Kidney (tissue), 14 donors: ENCODE measurements around the gene GZMM. TPM values are rescaled to one million over a fixed set of nuclear protein-coding genes. Genes with fewer than 3 reads are reported as not detected.

ENCODE experiments used
- DNase-seq, 5 donors: peaks; one replicate each; pipeline ENCODE4 v3.0.0-alpha.2; 2013 to 2020
- FAIRE-seq: peaks from 2 replicates; lab custom pipeline; 2012; peaks lifted over from hg19 to GRCh38; lab: Jason Lieb, UNC
- H3K27ac ChIP-seq, 2 donors: one replicate each; pipeline ENCODE4 v1.7.0; 2013; ENCODE audit warnings: low read depth in 2 of 2, low read length in 2 of 2, inconsistent platforms in 1 of 2
- H3K27me3 ChIP-seq: one replicate; pipeline ENCODE4 v1.7.1; 2013; ENCODE audit warnings: low read length, inconsistent platforms; ENCODE audit not compliant: control insufficient read depth, insufficient read depth
- H3K36me3 ChIP-seq, 3 donors: one replicate each; pipeline versions ENCODE4 v1.7.0 to v1.7.1; 2013; ENCODE audit warnings: low read length in 3 of 3, control low read depth in 1 of 3, inconsistent platforms in 1 of 3; ENCODE audit not compliant: insufficient read depth in 3 of 3, control insufficient read depth in 2 of 3
- H3K4me1 ChIP-seq, 3 donors: one replicate each; pipeline versions ENCODE4 v1.7.0 to v1.7.1; 2013; ENCODE audit warnings: low read length in 3 of 3, inconsistent platforms in 1 of 3, low read depth in 1 of 3; ENCODE audit not compliant: control insufficient read depth in 2 of 3, insufficient read depth in 2 of 3
- H3K4me3 ChIP-seq, 3 donors: one replicate each; pipeline versions ENCODE4 v1.7.0 to v1.8.1; 2013; ENCODE audit warnings: low read length in 3 of 3, control low read depth in 1 of 3, inconsistent platforms in 1 of 3
- H3K9ac ChIP-seq, 3 donors: one replicate each; pipeline versions ENCODE4 v1.7.0 to v1.7.1; 2013; ENCODE audit warnings: low read length in 3 of 3, control low read depth in 1 of 3, inconsistent platforms in 1 of 3
- H3K9me3 ChIP-seq, 3 donors: one replicate each; pipeline versions ENCODE4 v1.7.0 to v1.7.1; 2013; ENCODE audit warnings: low read length in 3 of 3, control low read depth in 1 of 3, inconsistent platforms in 1 of 3; ENCODE audit not compliant: control insufficient read depth in 2 of 3, insufficient read depth in 1 of 3
- intact Hi-C: fragments of 100-400 bp; cut with DNase I; formaldehyde crosslinking; loops from one replicate; pipeline ENCODE4 v1.11.1; 2022
- polyA plus RNA-seq: library from polyadenylated mRNA; stranded (reverse); fragments of 350-450 nt; fragmentation: Illumina TruSeq; extraction: RNeasy Lipid Tissue Mini Kit (QIAGEN cat#74804); gene quantifications from one replicate; pipeline ENCODE4 v1.2.3, GENCODE V29; 2014; ENCODE audit warnings: low read depth, low replicate concordance; ENCODE audit not compliant: insufficient read depth
- total RNA-seq: library from RNA; stranded (reverse); fragmentation: NEBNext Ultra II Directional; extraction: Animal tissue kit (Norgen Biotek cat#: 25700); gene quantifications from one replicate; pipeline ENCODE4 v1.2.1, GENCODE V29; 2021
- TF ChIP-seq, protein P1 (sequence below): IDR thresholded peaks from 3 replicates; pipeline ENCODE4 v1.5.1; 2012; ENCODE audit warnings: mild to moderate bottlenecking, moderate library complexity, borderline replicate concordance; ENCODE audit not compliant: insufficient read depth; ENCODE audit errors: extremely low read depth
- donor health status: control.
- donor health status: control.
- donor health status: control.
- donor health status: control.
- donor health status: control.
- donor health status: DM: yes; HTN: yes; CAD: no.
- donor health status: Normal renal cell carcinoma (clear cell type).

The GZMM gene
- total and polyA plus RNA-seq, 2 donors from 2014 or later = 2.8 TPM; not detected in 1

DNA sequence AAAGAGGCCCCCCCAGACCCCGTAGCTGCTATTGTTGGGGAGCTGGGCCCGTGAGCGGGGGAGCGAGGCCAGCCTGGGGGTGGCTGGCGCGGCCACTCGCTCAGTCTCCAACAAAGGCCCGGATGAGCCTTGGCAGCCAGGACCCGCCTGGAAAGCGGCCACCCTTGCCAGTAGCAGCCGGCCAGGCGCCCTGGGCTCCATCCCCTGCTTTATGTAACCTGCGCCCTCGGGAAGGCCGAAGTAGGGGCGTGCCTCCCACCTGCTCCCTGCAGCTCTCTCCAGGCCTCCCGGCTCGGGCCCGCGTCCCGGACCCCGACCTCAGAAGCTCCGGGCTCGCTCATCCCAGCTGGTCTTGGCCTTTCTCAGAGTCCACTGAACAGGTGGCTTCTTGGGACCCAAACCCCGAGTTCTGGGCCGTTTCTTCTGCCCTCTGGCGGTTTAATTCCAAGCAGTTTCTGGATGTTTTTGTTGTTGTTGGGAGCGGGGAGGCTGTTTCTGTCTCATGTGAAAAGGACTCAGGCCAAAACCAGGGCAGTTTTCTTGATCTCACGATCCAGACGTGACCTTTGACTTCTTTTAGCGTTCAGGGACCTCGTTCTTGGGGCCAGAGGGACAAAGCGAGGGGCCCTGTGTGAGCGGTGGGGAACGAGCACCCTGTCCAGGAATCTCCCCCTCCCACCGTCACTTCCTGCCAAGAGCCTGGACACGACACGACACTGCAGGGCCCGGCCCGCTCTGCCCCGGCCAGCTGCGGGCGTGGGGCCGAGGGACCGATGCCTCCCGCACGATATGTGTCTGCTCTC is 11.1 kb upstream of the GZMM start:
- FAIRE-seq (no peak), DNase-seq (peak; percentile 77 to 90 (median 84))
- Histone ChIP-seq H3K27ac (peak overlapping the region; percentile 73 to 83), H3K36me3 (peaks cover 0 to 9% (median 0%) of the 10 kb centered on the region in 3 donors), H3K4me3 (peak overlapping the region; percentile 61 to 64 (median 63)), H3K27me3 (no peaks in the 10 kb centered on the region), H3K9ac (peak overlapping the region; percentile 66 to 78 (median 66)), H3K4me1 (peaks cover 0 to 17% (median 3%) of the 10 kb centered on the region in 3 donors), H3K9me3 (no peaks in the 10 kb centered on the region)
- TF ChIP-seq, protein P1, sequence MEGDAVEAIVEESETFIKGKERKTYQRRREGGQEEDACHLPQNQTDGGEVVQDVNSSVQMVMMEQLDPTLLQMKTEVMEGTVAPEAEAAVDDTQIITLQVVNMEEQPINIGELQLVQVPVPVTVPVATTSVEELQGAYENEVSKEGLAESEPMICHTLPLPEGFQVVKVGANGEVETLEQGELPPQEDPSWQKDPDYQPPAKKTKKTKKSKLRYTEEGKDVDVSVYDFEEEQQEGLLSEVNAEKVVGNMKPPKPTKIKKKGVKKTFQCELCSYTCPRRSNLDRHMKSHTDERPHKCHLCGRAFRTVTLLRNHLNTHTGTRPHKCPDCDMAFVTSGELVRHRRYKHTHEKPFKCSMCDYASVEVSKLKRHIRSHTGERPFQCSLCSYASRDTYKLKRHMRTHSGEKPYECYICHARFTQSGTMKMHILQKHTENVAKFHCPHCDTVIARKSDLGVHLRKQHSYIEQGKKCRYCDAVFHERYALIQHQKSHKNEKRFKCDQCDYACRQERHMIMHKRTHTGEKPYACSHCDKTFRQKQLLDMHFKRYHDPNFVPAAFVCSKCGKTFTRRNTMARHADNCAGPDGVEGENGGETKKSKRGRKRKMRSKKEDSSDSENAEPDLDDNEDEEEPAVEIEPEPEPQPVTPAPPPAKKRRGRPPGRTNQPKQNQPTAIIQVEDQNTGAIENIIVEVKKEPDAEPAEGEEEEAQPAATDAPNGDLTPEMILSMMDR = peak; percentile 8
- intact Hi-C loops = no loop called here

DNA sequence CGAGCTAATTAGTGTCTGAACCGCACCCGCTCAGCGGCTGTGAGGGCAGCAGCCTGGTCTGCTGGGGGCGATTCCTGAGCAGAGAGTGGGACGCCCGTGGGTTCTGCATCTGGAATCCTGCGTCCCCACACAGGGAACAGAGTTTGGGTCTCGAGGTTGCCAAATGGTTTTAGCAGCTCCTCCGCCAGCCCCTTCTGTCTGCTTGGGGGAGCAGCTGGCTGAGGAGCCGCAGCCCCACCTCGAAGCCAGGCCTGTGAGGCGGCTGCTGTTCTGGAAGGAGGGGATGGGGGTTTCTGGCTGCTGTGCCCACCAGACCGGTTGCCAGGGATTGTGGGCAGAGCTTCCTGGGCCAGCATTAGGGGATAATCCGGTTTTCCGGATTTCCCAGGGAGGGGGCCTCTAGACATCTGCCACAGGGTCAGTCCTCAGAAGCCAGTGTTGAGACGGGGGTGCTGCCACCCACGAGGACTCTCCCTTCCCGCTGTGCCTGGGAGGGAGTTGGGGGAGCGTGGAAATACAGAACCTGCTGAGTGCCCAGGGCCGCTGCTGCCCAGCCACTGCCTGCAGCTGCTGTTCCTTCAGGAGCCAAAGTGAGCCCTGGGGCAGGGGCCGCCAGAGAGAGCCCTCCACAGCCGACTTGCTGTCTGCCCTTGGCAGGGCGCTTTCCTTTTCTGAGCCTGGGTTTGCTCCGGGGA is 10.3 kb upstream of the GZMM start:
- intact Hi-C loops = no loop called here
- Histone ChIP-seq H3K36me3 (peaks cover 0 to 14% (median 5%) of the 10 kb centered on the region in 3 donors), H3K27ac (peak overlapping the region; percentile 73 to 83), H3K4me3 (peak overlapping the region; percentile 61 to 64 (median 63)), H3K27me3 (no peaks in the 10 kb centered on the region), H3K4me1 (peaks cover 0 to 17% (median 3%) of the 10 kb centered on the region in 3 donors), H3K9ac (peak overlapping the region in 2 of 3 donors; percentile 66 to 70), H3K9me3 (no peaks in the 10 kb centered on the region)
- FAIRE-seq (no peak), DNase-seq (peak in 1 of 5 donors; percentile 74)
- TF ChIP-seq, protein P1 = no peak

GRCh38 chr19:534088-534487 is 9.8 kb upstream of the GZMM start:
- peaks cover 0 to 14% (median 5%) of the 10 kb centered on the region in 3 donors for H3K36me3 ChIP-seq
- H3K27ac ChIP-seq = no peak overlapping the region
- no peaks in the 10 kb centered on the region for H3K9me3 ChIP-seq
- peak overlapping the region in 1 of 3 donors; percentile 64 for H3K4me3 ChIP-seq
- DNase-seq (peak in 1 of 5 donors; percentile 78), FAIRE-seq (no peak)
- TF ChIP-seq, protein P1 = no peak
- no peaks in the 10 kb centered on the region for H3K27me3 ChIP-seq
- peaks cover 0 to 17% (median 3%) of the 10 kb centered on the region in 3 donors for H3K4me1 ChIP-seq
- intact Hi-C loops = no loop called here
- H3K9ac ChIP-seq = peak overlapping the region in 1 of 3 donors; percentile 70
